ENCODE data around the gene KIF3A. TPM values are rescaled to one million over a fixed set of nuclear protein-coding genes. Genes with fewer than 3 reads are reported as not detected.

KIF3A gene
- total and polyA plus RNA-seq, 2 of the 8 experiments (the other 6 are each of a cell fraction or from before 2014, with no cell fraction given): 3.1 to 13.1 TPM

GRCh38 chr5:132753135-132753987 lies 16.0 kb upstream of the KIF3A start:
- Histone ChIP-seq H2BK5ac (ENCODE audit: low read depth, low read length) (no peak overlapping the region), H3K9ac (replicated peaks in 1 of 4; ENCODE audit: extremely low read depth in 1 of 4, low read depth in 3 of 4, low read length in 3 of 4) (no peak overlapping the region), H4K5ac (ENCODE audit: insufficient read length, low read depth, low read length) (no peak overlapping the region), H3K27me3 (replicated peaks in 1 of 4; ENCODE audit: control insufficient read depth in 3 of 4, extremely low read depth in 1 of 4, insufficient read depth in 3 of 4, low read length in 3 of 4) (peaks cover 7 to 20% (median 15%) of the 10 kb centered on the region in 4 experiments), H3K4me2 (ENCODE audit: insufficient read depth in 1 of 2, low read depth in 2 of 2, low read length in 2 of 2) (no peak overlapping the region), H3K79me1 (ENCODE audit: low read depth, low read length) (no peaks in the 10 kb centered on the region), H3K18ac (ENCODE audit: extremely low read depth, low read length) (no peak overlapping the region), H3K9me3 (ENCODE audit: insufficient read depth in 2 of 2, low read depth in 1 of 2, low read length in 1 of 2) (no peaks in the 10 kb centered on the region), H3K36me3 (ENCODE audit: control insufficient read depth in 2 of 4, insufficient read depth in 4 of 4, low read length in 3 of 4) (no peaks in the 10 kb centered on the region), H2AK5ac (ENCODE audit: low read depth, low read length) (no peak overlapping the region), H3K56ac (replicated peaks; ENCODE audit: insufficient read length, low read depth, low read length) (no peak overlapping the region), H3K14ac (ENCODE audit: insufficient read length) (no peak overlapping the region), H3K4me1 (replicated peaks in 1 of 4; ENCODE audit: control insufficient read depth in 3 of 4, insufficient read depth in 4 of 4, low read length in 3 of 4) (peaks cover 0 to 6% (median 3%) of the 10 kb centered on the region in 4 experiments; a peak in 3 of 7 replicates), H3K4me3 (ENCODE audit: extremely low read depth in 1 of 4, insufficient read depth in 2 of 4, low read depth in 3 of 4, low read length in 4 of 4) (no peak overlapping the region), H4K20me1 (replicated peaks in 1 of 2; ENCODE audit: control insufficient read depth in 1 of 2, insufficient read depth in 2 of 2, low read length in 2 of 2) (peaks cover 0 to 2% of the 10 kb centered on the region in 2 experiments), H3K23ac (ENCODE audit: insufficient read length) (no peak overlapping the region), H3K79me2 (ENCODE audit: control insufficient read depth in 1 of 2, insufficient read depth in 2 of 2, low read length in 2 of 2) (no peaks in the 10 kb centered on the region), H2BK12ac (ENCODE audit: low read depth, low read length) (no peak overlapping the region), H2BK120ac (replicated peaks; ENCODE audit: low read depth, low read length) (no peak overlapping the region), H2BK15ac (ENCODE audit: low read length) (no peak overlapping the region), H2AFZ (ENCODE audit: low read length) (no peak overlapping the region), H2BK20ac (ENCODE audit: low read length) (no peak overlapping the region), H3K23me2 (ENCODE audit: low read depth, low read length) (no peaks in the 10 kb centered on the region), H3K27ac (ENCODE audit: low read depth, low read length) (no peak overlapping the region), H3K4ac (replicated peaks; ENCODE audit: insufficient read length, low read depth, low read length) (no peak overlapping the region), H4K91ac (replicated peaks; ENCODE audit: insufficient read length, low read length) (no peak overlapping the region), H4K8ac (ENCODE audit: extremely low read depth, insufficient read depth, low read length) (no peak overlapping the region)
- FAIRE-seq (peak; percentile 13), DNase-seq (ENCODE audit: low read depth in 1 of 2, low spot score in 2 of 2) (peak in 1 of 2 experiments; percentile 47)
- ChIA-PET CTCF (ENCODE audit: partially characterized antibody) (interaction anchor here (0.6 to 18.2 kb wide), 17 partner anchors 9 to 133 kb away, joined by 3 to 322 read pairs (median 6); partner anchors contain the start of genes SEPTIN8 and SHROOM1), POLR2A (ENCODE audit: partially characterized antibody) (no interaction called here)
- WGBS, 2 experiments (ENCODE audit: extremely low coverage in 1 of 2, insufficient coverage in 1 of 2, insufficient read length in 1 of 2, insufficient replicate concordance in 2 of 2, low coverage in 1 of 2, low lambda C conversion rate in 2 of 2, missing lambda C conversion rate in 1 of 2): 54% methylated on average over 2 of the region's 2 CpGs; no CpG with 5 or more reads in 1 of the 2 experiments
- TF ChIP-seq SP4 (IDR thresholded peaks at IDR 0.05; ENCODE audit: low read length) (no peak), GABPA (IDR thresholded peaks at IDR 0.05; ENCODE audit: borderline replicate concordance, insufficient read depth, low read length) (no peak), CTCF (IDR thresholded peaks at IDR 0.05; ENCODE audit: control extremely low read depth in 1 of 3, insufficient read depth in 1 of 3, low read depth in 1 of 3, low read length in 3 of 3) (peak; percentile 33 to 45 (median 39)), ASH2L (IDR thresholded peaks at IDR 0.05; ENCODE audit: low read length) (no peak), BACH1 (IDR thresholded peaks at IDR 0.05; ENCODE audit: low read length) (no peak), EZH2 (IDR thresholded peaks at IDR 0.05; ENCODE audit: low read depth, low read length, severe bottlenecking) (no peak), USF2 (IDR thresholded peaks at IDR 0.05; ENCODE audit: low read length) (no peak), HDAC6 (IDR thresholded peaks at IDR 0.05; ENCODE audit: low read depth, low read length) (no peak)
